GM12864 (cell line): Measurements from ENCODE around the gene MTNR1A.

Experiments used
- DNase-seq: peaks from one replicate; pipeline ENCODE4 v3.0.0-alpha.2; 2011; ENCODE audit warnings: low read depth
- H3K4me3 ChIP-seq: 2 replicates; pipeline ENCODE4 v1.5.1; 2011; ENCODE audit warnings: mild to moderate bottlenecking, low read depth, low read length, control low read depth
- TF ChIP-seq, protein P1 (sequence below): IDR thresholded peaks from 2 replicates; pipeline ENCODE4 v1.5.1; 2011; ENCODE audit warnings: low read depth, mild to moderate bottlenecking, moderate library complexity, low read length, control low read depth, inconsistent platforms; ENCODE audit errors: missing control alignments

MTNR1A gene

DNA sequence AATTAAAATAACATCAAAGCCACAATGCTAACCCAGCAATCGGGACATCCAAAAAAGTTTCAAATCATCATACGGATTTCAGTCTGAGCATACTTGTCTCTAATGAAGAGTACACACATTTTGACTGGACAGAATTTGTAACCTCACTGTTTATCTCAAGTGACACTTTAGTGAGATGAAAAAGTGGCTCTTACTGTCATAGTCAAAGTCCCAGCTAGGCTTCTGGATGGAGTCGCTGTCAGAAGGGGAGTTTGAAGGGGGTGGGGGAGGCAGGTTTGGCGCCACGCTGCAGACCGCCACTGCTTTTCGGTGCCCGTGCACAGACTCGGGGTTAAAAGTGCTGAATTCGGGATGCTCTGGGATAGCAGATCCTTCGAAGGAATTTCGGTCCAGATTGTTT is 41.0 kb upstream of the MTNR1A start:
- TF ChIP-seq, protein P1, sequence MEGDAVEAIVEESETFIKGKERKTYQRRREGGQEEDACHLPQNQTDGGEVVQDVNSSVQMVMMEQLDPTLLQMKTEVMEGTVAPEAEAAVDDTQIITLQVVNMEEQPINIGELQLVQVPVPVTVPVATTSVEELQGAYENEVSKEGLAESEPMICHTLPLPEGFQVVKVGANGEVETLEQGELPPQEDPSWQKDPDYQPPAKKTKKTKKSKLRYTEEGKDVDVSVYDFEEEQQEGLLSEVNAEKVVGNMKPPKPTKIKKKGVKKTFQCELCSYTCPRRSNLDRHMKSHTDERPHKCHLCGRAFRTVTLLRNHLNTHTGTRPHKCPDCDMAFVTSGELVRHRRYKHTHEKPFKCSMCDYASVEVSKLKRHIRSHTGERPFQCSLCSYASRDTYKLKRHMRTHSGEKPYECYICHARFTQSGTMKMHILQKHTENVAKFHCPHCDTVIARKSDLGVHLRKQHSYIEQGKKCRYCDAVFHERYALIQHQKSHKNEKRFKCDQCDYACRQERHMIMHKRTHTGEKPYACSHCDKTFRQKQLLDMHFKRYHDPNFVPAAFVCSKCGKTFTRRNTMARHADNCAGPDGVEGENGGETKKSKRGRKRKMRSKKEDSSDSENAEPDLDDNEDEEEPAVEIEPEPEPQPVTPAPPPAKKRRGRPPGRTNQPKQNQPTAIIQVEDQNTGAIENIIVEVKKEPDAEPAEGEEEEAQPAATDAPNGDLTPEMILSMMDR: no peak
- H3K4me3 ChIP-seq: no peak overlapping the region
- DNase-seq: no peak

DNA sequence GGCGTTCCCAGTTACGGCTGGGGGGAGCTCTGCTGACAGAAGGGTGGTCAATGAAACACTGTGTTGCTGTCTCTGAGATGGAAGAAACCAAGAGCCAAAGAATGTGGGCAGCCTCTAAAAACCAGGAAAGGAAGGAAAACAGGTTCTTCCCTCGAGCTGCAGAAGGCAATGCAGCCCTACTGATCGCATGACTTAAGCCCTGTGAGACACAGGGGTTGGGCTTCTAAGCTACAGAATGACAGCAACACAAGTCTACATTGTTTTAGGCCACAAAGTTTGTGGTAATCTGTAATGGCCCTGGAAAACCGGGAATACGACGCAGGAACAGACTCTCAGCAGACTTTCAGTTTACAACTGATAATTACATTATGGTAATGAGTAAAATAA is 38.2 kb upstream of the MTNR1A start:
- no peak for DNase-seq
- TF ChIP-seq, protein P1: no peak
- H3K4me3 ChIP-seq: no peak overlapping the region

DNA sequence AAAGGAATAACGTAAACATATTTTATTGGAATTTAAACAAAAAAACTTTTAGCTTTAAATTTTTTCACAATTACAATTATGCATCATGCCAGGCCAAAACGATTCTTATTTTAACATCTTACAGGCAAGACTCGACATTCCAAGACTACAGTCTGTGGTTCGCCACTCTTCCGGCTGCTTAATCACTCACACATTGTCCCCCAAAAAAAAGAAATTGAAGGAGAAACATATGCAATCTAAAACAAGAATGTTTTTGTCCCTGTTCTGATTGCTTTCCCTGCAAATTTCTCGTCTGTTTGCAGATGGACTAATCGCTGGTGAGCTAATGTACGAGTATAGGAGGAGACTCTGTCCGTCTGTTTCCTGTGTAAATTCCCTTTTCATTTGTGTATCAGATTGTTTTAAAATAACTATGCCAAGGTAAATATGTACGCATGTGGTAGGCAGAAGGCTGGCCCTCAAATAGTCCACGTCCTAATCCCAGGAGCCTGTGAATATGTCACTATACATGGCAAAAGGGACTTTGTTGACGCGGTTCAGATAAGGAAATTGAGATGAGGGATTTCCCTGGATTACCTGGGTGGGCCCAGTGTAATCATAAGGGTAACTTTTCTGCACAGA is 37.7 kb upstream of the MTNR1A start:
- no peak for DNase-seq
- H3K4me3 ChIP-seq: no peak overlapping the region
- TF ChIP-seq, protein P1: no peak

DNA sequence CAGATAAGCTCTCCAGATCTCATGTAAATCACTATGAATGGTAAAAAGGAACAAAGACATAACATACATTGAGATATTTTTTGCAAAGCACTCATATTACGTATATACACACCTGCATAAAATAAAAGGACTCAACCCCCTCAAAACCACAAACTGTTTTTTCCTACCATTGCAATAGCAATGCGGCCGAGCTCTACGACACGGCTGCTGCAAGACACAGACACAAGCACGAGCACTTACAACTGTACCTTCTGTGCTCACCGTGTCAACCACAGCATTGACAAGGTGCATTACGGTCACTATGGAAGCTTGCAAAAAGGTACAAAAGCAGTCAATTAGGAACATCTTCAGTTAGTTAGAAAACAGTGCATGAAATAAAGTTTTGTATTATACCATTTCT is 37.1 kb upstream of the MTNR1A start:
- TF ChIP-seq, protein P1: no peak
- H3K4me3 ChIP-seq: no peak overlapping the region
- DNase-seq: no peak

DNA sequence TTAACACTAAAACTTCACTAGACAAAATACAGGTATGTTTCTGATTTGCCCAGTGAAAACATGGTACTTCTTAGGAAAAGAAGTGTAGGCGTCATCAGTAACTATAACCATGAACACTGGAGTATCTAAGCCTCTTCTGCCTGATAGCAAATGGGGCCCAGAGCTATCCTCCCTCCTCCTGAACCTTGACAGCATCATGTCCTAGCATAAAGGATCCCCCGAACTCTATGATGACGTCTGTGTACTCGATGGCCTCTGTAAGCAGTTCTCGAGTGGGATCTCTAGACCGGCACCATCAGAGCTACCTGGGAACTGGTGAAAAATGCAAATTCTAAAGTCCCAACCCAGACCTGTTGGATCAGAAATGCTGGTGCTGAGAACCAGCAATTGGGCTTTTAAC is 36.3 kb upstream of the MTNR1A start:
- no peak overlapping the region for H3K4me3 ChIP-seq
- no peak for DNase-seq
- TF ChIP-seq, protein P1: no peak

DNA sequence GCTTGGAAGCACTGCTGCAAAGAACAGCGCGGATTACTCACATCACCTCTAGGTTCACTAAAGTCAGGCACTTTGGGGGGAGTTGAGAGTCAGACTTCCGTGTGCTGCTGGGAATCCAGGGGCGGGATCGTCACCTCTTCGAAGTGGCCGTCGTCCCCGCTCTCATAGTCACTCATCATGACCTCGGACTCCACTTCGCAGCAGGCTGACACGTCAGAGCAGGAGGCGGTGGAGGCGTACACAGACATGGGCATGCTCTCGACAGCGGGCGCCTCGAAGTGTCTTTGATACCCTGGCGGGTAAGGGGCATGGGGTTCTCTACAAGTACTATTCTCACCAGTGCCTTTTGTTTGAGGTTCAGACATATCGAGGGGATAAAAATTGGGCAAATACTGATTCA is 33.1 kb upstream of the MTNR1A start:
- H3K4me3 ChIP-seq: no peak overlapping the region
- TF ChIP-seq, protein P1: no peak
- no peak for DNase-seq

DNA sequence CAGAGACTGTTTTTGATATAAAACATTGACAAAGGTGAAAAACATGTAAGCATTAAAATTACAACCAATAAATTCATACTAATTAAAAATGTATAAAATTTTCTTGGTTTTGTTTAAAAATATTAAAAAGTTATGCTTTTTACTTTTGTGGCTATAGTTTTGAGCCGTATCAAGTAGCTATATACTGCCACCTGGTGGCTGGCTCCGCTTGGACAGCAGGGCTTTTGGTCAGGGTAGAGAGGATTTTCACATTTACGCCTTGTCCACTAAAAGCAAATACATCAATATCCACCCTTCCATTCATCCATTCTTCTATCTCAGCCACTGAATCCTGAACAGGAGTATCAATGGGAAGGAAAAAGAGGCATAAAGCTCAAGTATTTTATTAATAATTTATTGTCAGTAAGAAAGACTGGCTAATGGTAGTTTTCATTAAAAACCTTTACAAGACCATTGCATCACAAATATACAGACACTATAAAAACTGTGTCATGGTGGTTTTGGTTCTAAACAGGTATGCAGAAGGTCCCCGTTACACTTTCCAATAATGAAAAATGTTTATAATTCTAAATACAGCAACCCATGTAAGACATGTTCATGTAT is 32.1 kb upstream of the MTNR1A start:
- peak; percentile 10 for DNase-seq
- H3K4me3 ChIP-seq: no peak overlapping the region
- TF ChIP-seq, protein P1: peak; percentile 75
